H1 (cell line): Measurements from ENCODE around the gene ZDHHC11. TPM values are rescaled to one million over a fixed set of nuclear protein-coding genes. Genes with fewer than 3 reads are reported as not detected.
A peak's percentile ranks its signal among the peaks of the same experiment; 100 is the strongest.
"Not testable (repeated sequence)": the region's sequence is repeated elsewhere in the genome, so short reads cannot be mapped to it uniquely, and the experiment has no call there.

Experiments used
- CTCF ChIA-PET: fragments of 300-600 bp; sonication (Branson Sonifier 250); formaldehyde crosslinking; loops from one replicate; lab custom pipeline; 2021; ENCODE audit not compliant: partially characterized antibody; lab: Charles Lee
- POLR2A ChIA-PET: fragments of 300-600 bp; sonication (Branson Sonifier 250); formaldehyde crosslinking; loops from one replicate; lab custom pipeline; 2021; ENCODE audit warnings: inconsistent platforms; ENCODE audit not compliant: partially characterized antibody; lab: Charles Lee
- DNase-seq, 2 experiments: peaks; one replicate each; pipeline versions ENCODE4 v3.0.0 to v3.0.0-alpha.2; 2010 to 2022; ENCODE audit warnings: low spot score in 2 of 2, low read depth in 1 of 2, mixed read lengths in 1 of 2
- FAIRE-seq: peaks from 2 replicates; lab custom pipeline; 2011; peaks lifted over from hg19 to GRCh38; lab: Jason Lieb, UNC
- H2AFZ ChIP-seq: 2 replicates; pipeline ENCODE4 v1.8.1; 2012; ENCODE audit warnings: low read length, inconsistent platforms
- H2AK5ac ChIP-seq: 2 replicates; pipeline ENCODE4 v1.6.1; 2013; ENCODE audit warnings: low read depth, low read length
- H2BK120ac ChIP-seq: replicated peaks from 2 replicates; pipeline ENCODE3; 2013; ENCODE audit warnings: low read depth, low read length, inconsistent platforms
- H2BK12ac ChIP-seq: 2 replicates; pipeline ENCODE4 v1.6.1; 2013; ENCODE audit warnings: low read depth, low read length
- H2BK15ac ChIP-seq: 2 replicates; pipeline ENCODE4 v1.6.1; 2013; ENCODE audit warnings: low read length
- H2BK20ac ChIP-seq: 2 replicates; pipeline ENCODE4 v1.6.1; 2013; ENCODE audit warnings: low read length
- H2BK5ac ChIP-seq: 2 replicates; pipeline ENCODE4 v1.6.1; 2013; ENCODE audit warnings: low read depth, low read length
- H3K14ac ChIP-seq: 2 replicates; pipeline ENCODE4 v1.6.1; 2013; ENCODE audit warnings: inconsistent platforms; ENCODE audit not compliant: insufficient read length
- H3K18ac ChIP-seq: 2 replicates; pipeline ENCODE4 v1.6.1; 2013; ENCODE audit warnings: low read length; ENCODE audit errors: extremely low read depth
- H3K23ac ChIP-seq: 2 replicates; pipeline ENCODE4 v1.6.1; 2013; ENCODE audit warnings: inconsistent platforms; ENCODE audit not compliant: insufficient read length
- H3K23me2 ChIP-seq: 2 replicates; pipeline ENCODE4 v1.6.1; 2013; ENCODE audit warnings: low read depth, low read length
- H3K27ac ChIP-seq: 2 replicates; pipeline ENCODE4 v1.6.1; 2011; ENCODE audit warnings: low read depth, low read length, inconsistent platforms
- H3K27me3 ChIP-seq, 4 experiments: replicated peaks in 1 of 4; 1 replicate in 1 of 4; 2 replicates in 3 of 4; pipeline versions ENCODE4 v1.6.1 to v1.8.1; 2011 to 2013; ENCODE audit warnings: low read length in 3 of 4, mild to moderate bottlenecking in 3 of 4, inconsistent platforms in 2 of 4, mixed read lengths in 2 of 4, moderate library complexity in 1 of 4; ENCODE audit not compliant: control insufficient read depth in 3 of 4, insufficient read depth in 3 of 4; ENCODE audit errors: extremely low read depth in 1 of 4
- H3K36me3 ChIP-seq, 4 experiments: 2 replicates each; pipeline versions ENCODE4 v1.6.1 to v1.8.1; 2011 to 2013; ENCODE audit warnings: mild to moderate bottlenecking in 4 of 4, low read length in 3 of 4, moderate library complexity in 2 of 4, control low read depth in 1 of 4, inconsistent platforms in 1 of 4; ENCODE audit not compliant: insufficient read depth in 4 of 4, control insufficient read depth in 2 of 4
- H3K4ac ChIP-seq: replicated peaks from 2 replicates; pipeline ENCODE3; 2013; ENCODE audit warnings: low read length, low read depth, mixed read lengths, inconsistent platforms; ENCODE audit not compliant: insufficient read length
- H3K4me1 ChIP-seq, 4 experiments: replicated peaks in 1 of 4; 1 replicate in 1 of 4; 2 replicates in 3 of 4; pipeline versions ENCODE4 v1.6.1 to v1.8.1; 2011 to 2013; ENCODE audit warnings: low read length in 3 of 4, inconsistent platforms in 2 of 4, mixed read lengths in 1 of 4; ENCODE audit not compliant: insufficient read depth in 4 of 4, control insufficient read depth in 3 of 4
- H3K4me2 ChIP-seq, 2 experiments: 2 replicates each; pipeline versions ENCODE4 v1.6.1 to v1.8.1; 2011 to 2013; ENCODE audit warnings: low read depth in 2 of 2, low read length in 2 of 2, control low read depth in 1 of 2, inconsistent platforms in 1 of 2, mild to moderate bottlenecking in 1 of 2; ENCODE audit not compliant: insufficient read depth in 1 of 2
- H3K4me3 ChIP-seq, 4 experiments: fragments of 200-600, 300-600 bp in 1 of 4; sonication (generic), shearing (Covaris generic), sonication (Bioruptor Twin) in 1 of 4; 2 replicates each; pipeline versions ENCODE4 v1.5.1 to v1.8.1; 2011 to 2016; ENCODE audit warnings: low read length in 4 of 4, low read depth in 3 of 4, control low read depth in 2 of 4, inconsistent platforms in 2 of 4, mild to moderate bottlenecking in 2 of 4, mixed read lengths in 1 of 4, moderate library complexity in 1 of 4; ENCODE audit not compliant: insufficient read depth in 2 of 4; ENCODE audit errors: extremely low read depth in 1 of 4
- H3K56ac ChIP-seq: replicated peaks from 2 replicates; pipeline ENCODE3; 2013; ENCODE audit warnings: low read depth, mild to moderate bottlenecking, mixed read lengths, low read length, inconsistent platforms; ENCODE audit not compliant: insufficient read length
- H3K79me1 ChIP-seq: 2 replicates; pipeline ENCODE4 v1.6.1; 2013; ENCODE audit warnings: low read depth, low read length, control low read depth
- H3K79me2 ChIP-seq, 2 experiments: 2 replicates each; pipeline versions ENCODE4 v1.6.1 to v1.8.1; 2012 to 2013; ENCODE audit warnings: low read length in 2 of 2, mild to moderate bottlenecking in 2 of 2, inconsistent platforms in 1 of 2; ENCODE audit not compliant: insufficient read depth in 2 of 2, control insufficient read depth in 1 of 2
- H3K9ac ChIP-seq, 4 experiments: replicated peaks in 1 of 4; 1 replicate in 1 of 4; 2 replicates in 3 of 4; pipeline versions ENCODE4 v1.6.1 to v1.8.1; 2011 to 2013; ENCODE audit warnings: low read depth in 3 of 4, low read length in 3 of 4, control low read depth in 2 of 4, mild to moderate bottlenecking in 2 of 4, moderate library complexity in 2 of 4, inconsistent platforms in 1 of 4; ENCODE audit errors: extremely low read depth in 1 of 4
- H3K9me3 ChIP-seq, 2 experiments: 2 replicates each; pipeline versions ENCODE4 v1.6.1 to v1.8.1; 2012 to 2013; ENCODE audit warnings: mild to moderate bottlenecking in 2 of 2, moderate library complexity in 2 of 2, control low read depth in 1 of 2, inconsistent platforms in 1 of 2, low read depth in 1 of 2, low read length in 1 of 2, mixed read lengths in 1 of 2; ENCODE audit not compliant: insufficient read depth in 2 of 2
- H4K20me1 ChIP-seq, 2 experiments: replicated peaks in 1 of 2; 2 replicates each; pipeline versions ENCODE3 to v1.8.1; 2011 to 2013; ENCODE audit warnings: inconsistent platforms in 2 of 2, low read length in 2 of 2, mild to moderate bottlenecking in 1 of 2; ENCODE audit not compliant: insufficient read depth in 2 of 2, control insufficient read depth in 1 of 2
- H4K5ac ChIP-seq: 2 replicates; pipeline ENCODE4 v1.6.1; 2013; ENCODE audit warnings: low read length, low read depth, mixed read lengths, inconsistent platforms; ENCODE audit not compliant: insufficient read length
- H4K8ac ChIP-seq: 2 replicates; pipeline ENCODE4 v1.8.0; 2013; ENCODE audit warnings: mild to moderate bottlenecking, moderate library complexity, low read length, inconsistent platforms; ENCODE audit not compliant: insufficient read depth; ENCODE audit errors: extremely low read depth
- H4K91ac ChIP-seq: replicated peaks from 2 replicates; pipeline ENCODE3; 2013; ENCODE audit warnings: low read length, mixed read lengths, inconsistent platforms; ENCODE audit not compliant: insufficient read length
- WGBS, 2 experiments: shearing (Covaris generic) in 1 of 2; methylation state at CpG; one replicate each; pipeline versions ENCODE4 v1.1.6 to v1.1.7; 2013 to 2015; ENCODE audit warnings: low lambda C conversion rate in 2 of 2, mixed read lengths in 2 of 2, inconsistent platforms in 1 of 2, low coverage in 1 of 2, missing lambda C conversion rate in 1 of 2; ENCODE audit not compliant: insufficient replicate concordance in 2 of 2, insufficient coverage in 1 of 2, insufficient read length in 1 of 2; ENCODE audit errors: extremely low coverage in 1 of 2, missing lambda C conversion rate in 1 of 2; 5-methylcytosine and 5-hydroxymethylcytosine counted together
- polyA plus RNA-seq, 7 experiments: library from polyadenylated mRNA; depleted of rRNA in 3 of 7; stranded (reverse) in 5 of 7; unstranded in 2 of 7; fragments of >200 nt in 5 of 7; fragments of 200-250 nt in 2 of 7; gene quantifications; 1 replicate in 5 of 7; 2 replicates in 1 of 7; 4 replicates in 1 of 7; pipeline versions ENCODE4 v1.2.1 to v1.2.3, GENCODE V29; 2011 to 2013; ENCODE audit warnings: missing spikeins in 2 of 7, mixed read lengths in 2 of 7
- total RNA-seq: library from RNA; stranded (reverse); fragmentation: NEBNext Ultra II Directional; extraction: Animal tissue kit (Norgen Biotek cat#: 25700); gene quantifications from 2 replicates; pipeline ENCODE4 v1.2.1, GENCODE V29; 2021

Gene ZDHHC11
- total and polyA plus RNA-seq, 2 of the 8 experiments (the other 6 are each of a cell fraction or from before 2014, with no cell fraction given): 4.7 to 16.6 TPM

GRCh38 chr5:845031-845675 is 5.6 kb downstream of the ZDHHC11 start:
- H3K27me3 ChIP-seq, H4K91ac ChIP-seq, H3K36me3 ChIP-seq, H3K56ac ChIP-seq, H3K4me1 ChIP-seq, H3K4ac ChIP-seq, H4K8ac ChIP-seq, H4K5ac ChIP-seq, CTCF ChIA-PET, H2BK120ac ChIP-seq, H3K79me2 ChIP-seq, POLR2A ChIA-PET, H2BK12ac ChIP-seq, H2BK15ac ChIP-seq, H3K23me2 ChIP-seq, H2AK5ac ChIP-seq, H2AFZ ChIP-seq, FAIRE-seq, H3K79me1 ChIP-seq, H2BK20ac ChIP-seq, H3K4me3 ChIP-seq, H3K4me2 ChIP-seq, H4K20me1 ChIP-seq, H2BK5ac ChIP-seq, H3K23ac ChIP-seq, H3K14ac ChIP-seq, H3K9me3 ChIP-seq, H3K9ac ChIP-seq, H3K27ac ChIP-seq, H3K18ac ChIP-seq: not testable (repeated sequence)
- WGBS, 2 experiments: 83% methylated on average over 17 of the region's 21 CpGs; no CpG with 5 or more reads in 1 of the 2 experiments
- DNase-seq: peak in 1 of 2 experiments; percentile 54

GRCh38 chr5:844426-844825 is 6.4 kb downstream of the ZDHHC11 start:
- WGBS, 2 experiments: 87% methylated on average over 12 of the region's 16 CpGs; no CpG with 5 or more reads in 1 of the 2 experiments
- not testable (repeated sequence) for H3K27me3 ChIP-seq, DNase-seq

More at GRCh38 chr5:844426-844825, 6.4 kb downstream of the ZDHHC11 start:
- H4K20me1 ChIP-seq, H3K4me1 ChIP-seq, H3K79me1 ChIP-seq, H3K23ac ChIP-seq, H2AFZ ChIP-seq, H3K4me2 ChIP-seq, H3K9me3 ChIP-seq, H2BK20ac ChIP-seq, H3K56ac ChIP-seq, H3K18ac ChIP-seq, H3K23me2 ChIP-seq, H2BK120ac ChIP-seq, H3K4me3 ChIP-seq, H2BK15ac ChIP-seq, H4K5ac ChIP-seq, H3K27ac ChIP-seq, H3K9ac ChIP-seq, H2BK5ac ChIP-seq, H3K79me2 ChIP-seq, H4K8ac ChIP-seq, H4K91ac ChIP-seq, H3K14ac ChIP-seq, H2AK5ac ChIP-seq, H3K36me3 ChIP-seq, H2BK12ac ChIP-seq, POLR2A ChIA-PET, H3K4ac ChIP-seq: not testable (repeated sequence)
- CTCF ChIA-PET: interaction anchor here (0.6 to 0.7 kb wide), 2 partner anchors 18 to 85 kb away, joined by 3 read pairs; no protein-coding TSS in a partner anchor
- FAIRE-seq: peak; percentile 19
